IMR-90 (cell line): Measurements from ENCODE around the gene UGT2B15. TPM values are rescaled to one million over a fixed set of nuclear protein-coding genes. Genes with fewer than 3 reads are reported as not detected.

ENCODE experiments used
- ATAC-seq: fragments of 200-7000 bp; cut with Tn5 transposase; 2 replicates; pipeline ENCODE4 v1.9.1; 2020; ENCODE audit warnings: low read depth, mild to moderate bottlenecking, moderate library complexity
- BruUV-seq: library from RNA; stranded (reverse); fragments of 400-500 nt; replicated peaks from 2 replicates; lab custom pipeline; 2021; lab: Mats Ljungman, UMichigan
- CTCF ChIA-PET: fragments of 300-600 bp; formaldehyde crosslinking; extraction: SDS; loops from one replicate; lab custom pipeline; 2021; ENCODE audit warnings: antibody characterized with exemption; lab: Yijun Ruan, JAX
- POLR2A ChIA-PET: fragments of 300-600 bp; sonication (Branson Sonifier 250); formaldehyde crosslinking; loops from one replicate; lab custom pipeline; 2022; ENCODE audit warnings: antibody characterized with exemption; ENCODE audit not compliant: unreplicated experiment; lab: Charles Lee
- DNase-seq: peaks from one replicate; pipeline ENCODE4 v3.0.0; 2013
- H2AFZ ChIP-seq: replicated peaks from 2 replicates; pipeline ENCODE3; 2013; ENCODE audit warnings: low read length, mild to moderate bottlenecking; ENCODE audit not compliant: poor library complexity
- H2AK5ac ChIP-seq: 2 replicates; pipeline ENCODE4 v1.6.1; 2013; ENCODE audit warnings: low read depth, low read length, inconsistent platforms
- H2AK9ac ChIP-seq: replicated peaks from 2 replicates; pipeline ENCODE3; 2013; ENCODE audit warnings: mild to moderate bottlenecking, low read depth, low read length, moderate library complexity; ENCODE audit not compliant: poor library complexity
- H2BK120ac ChIP-seq: 2 replicates; pipeline ENCODE4 v1.6.1; 2013; ENCODE audit warnings: low read depth, low read length, inconsistent platforms
- H2BK15ac ChIP-seq: 3 replicates; pipeline ENCODE4 v1.6.1; 2013; ENCODE audit warnings: low read depth, low read length, inconsistent platforms
- H2BK20ac ChIP-seq: 2 replicates; pipeline ENCODE4 v1.6.1; 2013; ENCODE audit warnings: low read depth, mild to moderate bottlenecking, inconsistent platforms, low read length, moderate library complexity
- H2BK5ac ChIP-seq: 2 replicates; pipeline ENCODE4 v1.6.1; 2013; ENCODE audit warnings: mild to moderate bottlenecking, low read depth, low read length, inconsistent platforms; ENCODE audit not compliant: poor library complexity, severe bottlenecking
- H3K14ac ChIP-seq: replicated peaks from 2 replicates; pipeline ENCODE4 v1.6.1; 2013; ENCODE audit warnings: low read depth, low read length, inconsistent platforms
- H3K18ac ChIP-seq: 2 replicates; pipeline ENCODE4 v1.6.1; 2013; ENCODE audit warnings: low read depth, low read length, control low read depth
- H3K23ac ChIP-seq: 2 replicates; pipeline ENCODE4 v1.6.1; 2013; ENCODE audit warnings: low read depth, low read length, inconsistent platforms
- H3K27ac ChIP-seq: 2 replicates; pipeline ENCODE4 v1.5.1; 2013; ENCODE audit warnings: mild to moderate bottlenecking, control low read depth, low read length; ENCODE audit not compliant: insufficient read depth
- H3K27me3 ChIP-seq: 2 replicates; pipeline ENCODE4 v1.6.1; 2013; ENCODE audit warnings: low read length; ENCODE audit not compliant: control insufficient read depth, insufficient read depth
- H3K36me3 ChIP-seq: 2 replicates; pipeline ENCODE4 v1.6.1; 2013; ENCODE audit warnings: low read length, mixed read lengths; ENCODE audit not compliant: control insufficient read depth, insufficient read depth
- H3K4ac ChIP-seq: 2 replicates; pipeline ENCODE4 v1.6.1; 2013; ENCODE audit warnings: low read depth, low read length, inconsistent platforms
- H3K4me1 ChIP-seq: 2 replicates; pipeline ENCODE4 v1.6.1; 2013; ENCODE audit warnings: low read length, mixed read lengths; ENCODE audit not compliant: control insufficient read depth, insufficient read depth
- H3K4me2 ChIP-seq: 2 replicates; pipeline ENCODE4 v1.6.1; 2013; ENCODE audit warnings: low read depth, mild to moderate bottlenecking, control low read depth, low read length, moderate library complexity
- H3K4me3 ChIP-seq: 2 replicates; pipeline ENCODE4 v1.5.1; 2013; ENCODE audit warnings: low read depth, mild to moderate bottlenecking, control low read depth, low read length, moderate library complexity; ENCODE audit not compliant: insufficient read depth
- H3K56ac ChIP-seq: 2 replicates; pipeline ENCODE4 v1.6.1; 2013; ENCODE audit warnings: low read length, inconsistent platforms; ENCODE audit not compliant: insufficient read depth; ENCODE audit errors: extremely low read depth
- H3K79me1 ChIP-seq, 2 experiments: 2 replicates each; pipeline ENCODE4 v1.6.1; 2013; ENCODE audit warnings: low read length in 2 of 2, inconsistent platforms in 1 of 2, low read depth in 1 of 2
- H3K9ac ChIP-seq: 2 replicates; pipeline ENCODE4 v1.6.1; 2013; ENCODE audit warnings: low read depth, low read length, control low read depth
- H3K9me1 ChIP-seq: 2 replicates; pipeline ENCODE4 v1.6.1; 2013; ENCODE audit warnings: low read length, inconsistent platforms; ENCODE audit not compliant: insufficient read depth
- H3K9me3 ChIP-seq: 2 replicates; pipeline ENCODE4 v1.6.1; 2013; ENCODE audit warnings: low read length; ENCODE audit not compliant: control insufficient read depth, insufficient read depth
- H4K20me1 ChIP-seq: 2 replicates; pipeline ENCODE4 v1.6.1; 2013; ENCODE audit warnings: low read length, inconsistent platforms; ENCODE audit not compliant: insufficient read depth
- H4K5ac ChIP-seq: 2 replicates; pipeline ENCODE4 v1.6.1; 2013; ENCODE audit warnings: mild to moderate bottlenecking, low read depth, low read length, control low read depth
- H4K8ac ChIP-seq, 2 experiments: 2 replicates each; pipeline ENCODE4 v1.6.1; 2013; ENCODE audit warnings: low read depth in 2 of 2, low read length in 2 of 2, control low read depth in 1 of 2, inconsistent platforms in 1 of 2
- H4K91ac ChIP-seq: 2 replicates; pipeline ENCODE4 v1.6.1; 2013; ENCODE audit warnings: low read depth, low read length, inconsistent platforms; ENCODE audit not compliant: insufficient read depth
- BHLHE40 ChIP-seq: fragments of 150-350 bp; IDR thresholded peaks from 2 replicates; pipeline ENCODE4 v1.6.1; 2016; ENCODE audit warnings: mild to moderate bottlenecking, low read depth, low read length
- CEBPB ChIP-seq: IDR thresholded peaks from 2 replicates; pipeline ENCODE4 v1.6.1; 2012; ENCODE audit warnings: low read depth, low read length, improper control_type of control experiment
- CHD1 ChIP-seq: IDR thresholded peaks from 2 replicates; pipeline ENCODE4 v1.6.1; 2012; ENCODE audit warnings: low read depth, low read length, improper control_type of control experiment
- CTCF ChIP-seq: conservative IDR thresholded peaks from 2 replicates; pipeline ENCODE4 v1.5.1; 2012; ENCODE audit warnings: mild to moderate bottlenecking, low read depth, low read length, improper control_type of control experiment
- MAFK ChIP-seq: IDR thresholded peaks from 2 replicates; pipeline ENCODE4 v1.6.1; 2012; ENCODE audit warnings: low read depth, low read length, improper control_type of control experiment
- MAZ ChIP-seq: IDR thresholded peaks from 2 replicates; pipeline ENCODE4 v1.6.1; 2012; ENCODE audit warnings: low read depth, mild to moderate bottlenecking, low read length, improper control_type of control experiment, moderate library complexity, borderline replicate concordance
- MXI1 ChIP-seq: IDR thresholded peaks from 2 replicates; pipeline ENCODE4 v1.6.1; 2012; ENCODE audit warnings: low read depth, mild to moderate bottlenecking, low read length, moderate library complexity, borderline replicate concordance
- NFE2L2 ChIP-seq: fragments of 150-350 bp; IDR thresholded peaks from 2 replicates; pipeline ENCODE4 v1.6.1; 2016; ENCODE audit warnings: low read depth, mild to moderate bottlenecking, low read length
- POLR2A ChIP-seq: IDR thresholded peaks from 2 replicates; pipeline ENCODE4 v1.6.1; 2012; ENCODE audit warnings: mild to moderate bottlenecking, low read depth, low read length
- RAD21 ChIP-seq: IDR thresholded peaks from 2 replicates; pipeline ENCODE4 v1.6.1; 2012; ENCODE audit warnings: low read length, improper control_type of control experiment
- RCOR1 ChIP-seq: IDR thresholded peaks from 2 replicates; pipeline ENCODE4 v1.6.1; 2012; ENCODE audit warnings: mild to moderate bottlenecking, low read length, improper control_type of control experiment; ENCODE audit not compliant: insufficient replicate concordance
- RFX5 ChIP-seq: IDR thresholded peaks from 2 replicates; pipeline ENCODE4 v1.8.0; 2012; ENCODE audit warnings: low read depth, mild to moderate bottlenecking, low read length, moderate library complexity
- SMC3 ChIP-seq: fragments of 150-350 bp; IDR thresholded peaks from 2 replicates; pipeline ENCODE4 v1.6.1; 2016; ENCODE audit warnings: low read depth, mild to moderate bottlenecking, antibody characterized with exemption, low read length, moderate library complexity
- WGBS, 2 experiments: methylation state at CpG; one replicate each; pipeline versions ENCODE4 v1.1.5 to v1.1.7; 2013; ENCODE audit warnings: missing lambda C conversion rate in 2 of 2; ENCODE audit not compliant: insufficient read length in 1 of 2; ENCODE audit errors: extremely low coverage in 2 of 2; 5-methylcytosine and 5-hydroxymethylcytosine counted together
- dilution Hi-C: fragments of 300-500 bp; cut with HindIII; formaldehyde crosslinking; loops from one replicate; pipeline ENCODE4 v1.14.3; 2018; ENCODE audit warnings: low sequenced_read_pairs; ENCODE audit not compliant: unreplicated experiment
- in situ Hi-C: fragments of 300-500 bp; cut with MboI; formaldehyde crosslinking; loops from 3 replicates; pipeline ENCODE4 v1.14.3; 2019; ENCODE audit warnings: low sequenced_read_pairs, inconsistent platforms, mixed read lengths
- intact Hi-C: fragments of 100-400 bp; cut with micrococcal nuclease; formaldehyde crosslinking; loops from 2 replicates; pipeline ENCODE4 v1.10.0; 2022
- polyA plus RNA-seq, 3 experiments: library from polyadenylated mRNA; depleted of rRNA; stranded (reverse); fragments of >200 nt; gene quantifications; 2 replicates each; pipeline ENCODE4 v1.2.3, GENCODE V29; 2012; ENCODE audit warnings: low replicate concordance in 1 of 3
- total RNA-seq: library from RNA; depleted of rRNA; stranded (reverse); fragments of >200 nt; gene quantifications from 2 replicates; pipeline ENCODE4 v1.2.3, GENCODE V29; 2012
- TF ChIP-seq, protein P1 (sequence below): fragments of 150-350 bp; IDR thresholded peaks from 2 replicates; pipeline ENCODE4 v1.6.1; 2017; ENCODE audit warnings: mild to moderate bottlenecking, antibody characterized with exemption, low read length, low read depth
- TF ChIP-seq, protein P2 (sequence below): fragments of 150-350 bp; IDR thresholded peaks from 2 replicates; pipeline ENCODE4 v1.6.1; 2016; ENCODE audit warnings: low read depth, mild to moderate bottlenecking, low read length, moderate library complexity, borderline replicate concordance

UGT2B15 gene
- total and polyA plus RNA-seq, 2 of the 4 experiments (the other 2 are of a cell fraction): not detected

GRCh38 chr4:68717999-68718398 is 47.5 kb upstream of the UGT2B15 start:
- ATAC-seq (no peak), DNase-seq (no peak)
- H3K4me1 ChIP-seq: no peaks in the 10 kb centered on the region
- H3K9me1 ChIP-seq: no peaks in the 10 kb centered on the region
- H3K18ac ChIP-seq: no peak overlapping the region
- no peak overlapping the region for H4K5ac ChIP-seq
- H2AK9ac ChIP-seq: no peak overlapping the region
- no peak overlapping the region for H3K4me3 ChIP-seq
- no peaks in the 10 kb centered on the region for H3K9me3 ChIP-seq
- WGBS, 2 experiments: no CpG with 5 or more reads among the region's 1 CpG
- no peaks in the 10 kb centered on the region for H4K20me1 ChIP-seq
- H2AFZ ChIP-seq: no peak overlapping the region
- no peak overlapping the region for H2AK5ac ChIP-seq
- no peak overlapping the region for H2BK15ac ChIP-seq
- H3K56ac ChIP-seq: no peak overlapping the region
- H4K91ac ChIP-seq: no peak overlapping the region
- no peak overlapping the region for H3K23ac ChIP-seq
- intact Hi-C loops (no loop called here), dilution Hi-C loops (no loop called here), in situ Hi-C loops (no loop called here)
- CTCF ChIA-PET: interaction anchor here (0.6 kb wide), 1 partner anchor 26 kb away, joined by 3 read pairs; no protein-coding TSS in a partner anchor
- H3K36me3 ChIP-seq: no peaks in the 10 kb centered on the region
- H2BK5ac ChIP-seq: no peak overlapping the region
- no peak overlapping the region for H3K4ac ChIP-seq
- no peak overlapping the region for H4K8ac ChIP-seq
- H2BK20ac ChIP-seq: no peak overlapping the region
- no peaks in the 10 kb centered on the region for H3K27me3 ChIP-seq
- H3K27ac ChIP-seq: no peak overlapping the region
- no peak overlapping the region for H3K14ac ChIP-seq
- H2BK120ac ChIP-seq: no peak overlapping the region
- no peaks in the 10 kb centered on the region for H3K79me1 ChIP-seq
- POLR2A ChIA-PET: no interaction called here
- H3K9ac ChIP-seq: no peak overlapping the region
- no peak overlapping the region for H3K4me2 ChIP-seq
- BruUV-seq: no TSS peak
- TF ChIP-seq RFX5 (no peak), SMC3 (no peak), CTCF (no peak), MXI1 (no peak), RCOR1 (no peak), MAZ (no peak), NFE2L2 (no peak), CHD1 (no peak), RAD21 (no peak), BHLHE40 (no peak), MAFK (no peak), POLR2A (no peak), CEBPB (no peak)
- TF ChIP-seq, protein P1, sequence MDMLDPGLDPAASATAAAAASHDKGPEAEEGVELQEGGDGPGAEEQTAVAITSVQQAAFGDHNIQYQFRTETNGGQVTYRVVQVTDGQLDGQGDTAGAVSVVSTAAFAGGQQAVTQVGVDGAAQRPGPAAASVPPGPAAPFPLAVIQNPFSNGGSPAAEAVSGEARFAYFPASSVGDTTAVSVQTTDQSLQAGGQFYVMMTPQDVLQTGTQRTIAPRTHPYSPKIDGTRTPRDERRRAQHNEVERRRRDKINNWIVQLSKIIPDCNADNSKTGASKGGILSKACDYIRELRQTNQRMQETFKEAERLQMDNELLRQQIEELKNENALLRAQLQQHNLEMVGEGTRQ: no peak
- TF ChIP-seq, protein P2, sequence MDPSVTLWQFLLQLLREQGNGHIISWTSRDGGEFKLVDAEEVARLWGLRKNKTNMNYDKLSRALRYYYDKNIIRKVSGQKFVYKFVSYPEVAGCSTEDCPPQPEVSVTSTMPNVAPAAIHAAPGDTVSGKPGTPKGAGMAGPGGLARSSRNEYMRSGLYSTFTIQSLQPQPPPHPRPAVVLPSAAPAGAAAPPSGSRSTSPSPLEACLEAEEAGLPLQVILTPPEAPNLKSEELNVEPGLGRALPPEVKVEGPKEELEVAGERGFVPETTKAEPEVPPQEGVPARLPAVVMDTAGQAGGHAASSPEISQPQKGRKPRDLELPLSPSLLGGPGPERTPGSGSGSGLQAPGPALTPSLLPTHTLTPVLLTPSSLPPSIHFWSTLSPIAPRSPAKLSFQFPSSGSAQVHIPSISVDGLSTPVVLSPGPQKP: no peak
